HepG2 (cell line): ENCODE results near the gene CAMTA1. TPM values are rescaled to one million over a fixed set of nuclear protein-coding genes. Genes with fewer than 3 reads are reported as not detected.

Experiments used
- ATAC-seq: fragments of 200-7000 bp; cut with Tn5 transposase; 3 replicates; pipeline ENCODE4 v1.9.1; 2020; ENCODE audit warnings: mild to moderate bottlenecking, moderate library complexity
- BruUV-seq: library from RNA; stranded (reverse); fragments of 400-500 nt; replicated peaks from 2 replicates; lab custom pipeline; 2021; lab: Mats Ljungman, UMichigan
- CTCF ChIA-PET: fragments of 300-600 bp; formaldehyde crosslinking; extraction: SDS; loops from one replicate; lab custom pipeline; 2021; ENCODE audit warnings: low total read pairs, inconsistent platforms, low intra/inter-chr PET ratio; lab: Yijun Ruan, JAX
- POLR2A ChIA-PET: fragments of 350-600 bp; sonication (Branson Sonifier 250); formaldehyde crosslinking; loops from one replicate; lab custom pipeline; 2020; ENCODE audit warnings: antibody characterized with exemption, inconsistent platforms; lab: Yijun Ruan, JAX
- DNase-seq: peaks from one replicate; pipeline ENCODE4 v3.0.0-alpha.2; 2015; ENCODE audit warnings: low spot score
- FAIRE-seq: peaks from 3 replicates; lab custom pipeline; 2011; peaks lifted over from hg19 to GRCh38; lab: Jason Lieb, UNC
- H2AFZ ChIP-seq: one replicate; pipeline ENCODE4 v1.6.1; 2011; ENCODE audit warnings: low read length, inconsistent platforms
- H3K27ac ChIP-seq: fragments of 300-600 bp; 3 replicates; pipeline ENCODE4 v1.8.0; 2011; ENCODE audit warnings: mixed run types, mild to moderate bottlenecking, mixed read lengths, low read length, inconsistent platforms; ENCODE audit not compliant: insufficient read depth; ENCODE audit errors: extremely low read length
- H3K27me3 ChIP-seq, 2 experiments: fragments of 200-600 bp in 1 of 2; 2 replicates in 1 of 2; 3 replicates in 1 of 2; pipeline versions ENCODE4 v1.6.0 to v1.8.0; 2011; ENCODE audit warnings: low read length in 2 of 2, mild to moderate bottlenecking in 2 of 2, moderate library complexity in 2 of 2, inconsistent platforms in 1 of 2; ENCODE audit not compliant: insufficient read depth in 2 of 2, control insufficient read depth in 1 of 2
- H3K36me3 ChIP-seq, 2 experiments: fragments of 200-600 bp in 1 of 2; replicated peaks in 1 of 2; 2 replicates in 1 of 2; 3 replicates in 1 of 2; pipeline versions ENCODE4 v1.5.1 to v1.8.0; 2011; ENCODE audit warnings: low read length in 2 of 2, inconsistent platforms in 1 of 2; ENCODE audit not compliant: insufficient read depth in 2 of 2, control insufficient read depth in 1 of 2
- H3K4me1 ChIP-seq: 2 replicates; pipeline ENCODE4 v1.5.1; 2012; ENCODE audit warnings: low read length, inconsistent platforms; ENCODE audit not compliant: insufficient read depth
- H3K4me2 ChIP-seq: 2 replicates; pipeline ENCODE4 v1.6.0; 2011; ENCODE audit warnings: low read depth, low read length, inconsistent platforms
- H3K4me3 ChIP-seq, 3 experiments: fragments of 200-600 bp in 1 of 3; sonication (generic), shearing (Covaris generic) in 1 of 3; replicated peaks in 1 of 3; 2 replicates each; pipeline ENCODE4 v1.5.1; 2011 to 2016; ENCODE audit warnings: low read length in 3 of 3, inconsistent platforms in 2 of 3, low read depth in 2 of 3, mild to moderate bottlenecking in 2 of 3, control low read depth in 1 of 3, mixed read lengths in 1 of 3; ENCODE audit not compliant: insufficient read depth in 1 of 3
- H3K79me2 ChIP-seq: one replicate; pipeline ENCODE4 v1.6.1; 2011; ENCODE audit warnings: low read length, inconsistent platforms; ENCODE audit not compliant: insufficient read depth
- H3K9ac ChIP-seq: 2 replicates; pipeline ENCODE4 v1.6.0; 2011; ENCODE audit warnings: mild to moderate bottlenecking, low read depth, low read length, inconsistent platforms; ENCODE audit not compliant: insufficient read depth
- H3K9me3 ChIP-seq: 2 replicates; pipeline ENCODE4 v1.5.1; 2012; ENCODE audit warnings: mild to moderate bottlenecking, low read length
- H4K20me1 ChIP-seq: 2 replicates; pipeline ENCODE4 v1.6.0; 2011; ENCODE audit warnings: inconsistent platforms, mild to moderate bottlenecking, low read length, moderate library complexity; ENCODE audit not compliant: insufficient read depth
- ELF4 ChIP-seq: sonication (generic); formaldehyde crosslinking; IDR thresholded peaks from 2 replicates; pipeline ENCODE4 v1.5.0; 2020; ENCODE audit warnings: missing genetic modification reagents, mild to moderate bottlenecking, moderate library complexity, borderline replicate concordance
- WGBS: methylation state at CpG from one replicate; pipeline ENCODE4 v1.1.6; 2017; ENCODE audit warnings: low lambda C conversion rate; 5-methylcytosine and 5-hydroxymethylcytosine counted together
- in situ Hi-C: cut with HindIII; loops from 2 replicates; pipeline ENCODE4 v1.10.0; 2017; ENCODE audit warnings: low pct_unique_long_range_greater_than_20kb; ENCODE audit not compliant: extremely low pct_ligation_motif_present
- intact Hi-C: fragments of 100-400 bp; cut with micrococcal nuclease; formaldehyde crosslinking; loops from one replicate; pipeline ENCODE4 v1.10.0; 2022; ENCODE audit not compliant: unreplicated experiment
- polyA plus RNA-seq, 8 experiments: library from polyadenylated mRNA; depleted of rRNA in 3 of 8; stranded (reverse) in 7 of 8; unstranded in 1 of 8; fragments of >200 nt; fragmentation: Illumina TruSeq in 4 of 8; extraction: Trizol in 4 of 8; gene quantifications; 2 replicates each; pipeline versions ENCODE4 v1.2.1 to v1.2.3, GENCODE V29; 2011 to 2016; ENCODE audit warnings: low read depth in 4 of 8, missing spikeins in 1 of 8, mixed read lengths in 1 of 8; ENCODE audit not compliant: insufficient read depth in 1 of 8
- total RNA-seq, 5 experiments: library from RNA; depleted of rRNA; stranded (reverse); fragments of >200 nt; fragmentation: Illumina TruSeq; extraction: Trizol; gene quantifications; 2 replicates each; pipeline ENCODE4 v1.2.3, GENCODE V29; 2016; ENCODE audit warnings: low read depth in 1 of 5
- TF ChIP-seq, protein P1 (sequence below): IDR thresholded peaks from 2 replicates; pipeline ENCODE4 v1.6.1; 2016; ENCODE audit warnings: control low read depth
- TF ChIP-seq, protein P2 (sequence below): sonication (generic); formaldehyde crosslinking; conservative IDR thresholded peaks from 2 replicates; pipeline ENCODE4 v1.8.1; 2023; ENCODE audit warnings: missing genetic modification reagents

CAMTA1 gene
- total and polyA plus RNA-seq, 2 of the 13 experiments (the other 11 are each of a cell fraction or from before 2014, with no cell fraction given) = 25.0 to 36.4 TPM

DNA sequence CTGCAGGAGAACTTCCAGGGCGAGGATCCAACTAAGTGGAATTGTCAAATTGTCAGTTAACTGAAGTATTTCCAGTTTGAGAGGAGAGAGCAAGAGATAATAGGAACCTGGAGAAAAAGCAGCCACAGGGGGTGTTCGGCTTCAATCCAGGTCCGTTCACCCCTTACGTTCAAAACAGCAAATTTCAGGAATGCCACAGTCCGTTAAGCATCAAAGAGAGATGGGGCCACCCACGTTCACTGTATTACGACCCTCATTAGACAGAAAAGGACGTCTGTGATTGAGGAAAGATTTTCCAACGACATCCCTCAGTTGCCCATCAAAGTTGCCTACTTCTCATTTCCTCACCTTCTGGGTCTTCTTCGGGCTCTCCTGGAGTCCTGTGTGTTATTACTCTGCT is 563.3 kb downstream of the CAMTA1 start:
- Histone ChIP-seq H3K9me3 (no peaks in the 10 kb centered on the region), H3K4me1 (0 out of 2 replicates have a peak, but pooled peaks cover 7% of the 10 kb centered on the region), H3K4me3 (no peak overlapping the region), H3K27ac (no peak overlapping the region), H4K20me1 (no peaks in the 10 kb centered on the region; the same call in 1 of the 2 replicates), H3K36me3 (no peaks in the 10 kb centered on the region), H3K79me2 (no peaks in the 10 kb centered on the region), H3K9ac (no peak overlapping the region), H3K27me3 (peaks cover 5 to 29% of the 10 kb centered on the region in 2 experiments; a peak in 2 of 5 replicates), H2AFZ (no peak overlapping the region), H3K4me2 (no peak overlapping the region)
- ChIA-PET CTCF (no interaction called here), POLR2A (no interaction called here)
- no peak for FAIRE-seq
- intact Hi-C loops = no loop called here
- 21% methylated on average over 10 of the region's 10 CpGs for WGBS
- BruUV-seq = no TSS peak
- in situ Hi-C loops = no loop called here
- no peak for TF ChIP-seq ELF4
- DNase-seq = no peak
- ATAC-seq = no peak

DNA sequence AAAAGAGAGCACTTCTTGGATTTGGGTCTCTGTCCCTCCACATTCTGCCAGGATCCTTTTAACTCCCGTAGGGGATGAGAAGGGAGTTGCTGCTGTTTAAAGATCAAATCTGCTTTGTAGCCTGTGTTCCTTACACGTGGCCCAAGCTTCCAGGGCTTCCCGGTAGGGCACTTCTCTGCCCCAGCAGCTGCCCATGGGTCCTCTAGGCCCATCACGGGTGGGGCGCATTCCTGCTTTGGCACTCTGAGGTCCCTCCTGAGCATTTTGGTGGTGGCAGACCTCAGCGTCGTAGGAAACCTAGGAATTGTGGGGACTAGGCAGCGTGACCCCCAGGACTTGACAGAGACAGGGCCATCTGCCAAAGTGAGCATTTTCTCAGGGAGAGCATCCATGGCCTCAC is 565.5 kb downstream of the CAMTA1 start:
- intact Hi-C loops = no loop called here
- Histone ChIP-seq H3K9ac (no peak overlapping the region), H4K20me1 (no peaks in the 10 kb centered on the region; the same call in 1 of the 2 replicates), H3K27me3 (peaks cover 5 to 29% of the 10 kb centered on the region in 2 experiments; a peak in 2 of 5 replicates), H3K36me3 (no peaks in the 10 kb centered on the region), H3K27ac (no peak overlapping the region), H3K79me2 (no peaks in the 10 kb centered on the region), H3K9me3 (no peaks in the 10 kb centered on the region), H3K4me1 (0 out of 2 replicates have a peak, but pooled peaks cover 7% of the 10 kb centered on the region), H3K4me3 (no peak overlapping the region), H2AFZ (no peak overlapping the region), H3K4me2 (no peak overlapping the region)
- TF ChIP-seq, protein P1, sequence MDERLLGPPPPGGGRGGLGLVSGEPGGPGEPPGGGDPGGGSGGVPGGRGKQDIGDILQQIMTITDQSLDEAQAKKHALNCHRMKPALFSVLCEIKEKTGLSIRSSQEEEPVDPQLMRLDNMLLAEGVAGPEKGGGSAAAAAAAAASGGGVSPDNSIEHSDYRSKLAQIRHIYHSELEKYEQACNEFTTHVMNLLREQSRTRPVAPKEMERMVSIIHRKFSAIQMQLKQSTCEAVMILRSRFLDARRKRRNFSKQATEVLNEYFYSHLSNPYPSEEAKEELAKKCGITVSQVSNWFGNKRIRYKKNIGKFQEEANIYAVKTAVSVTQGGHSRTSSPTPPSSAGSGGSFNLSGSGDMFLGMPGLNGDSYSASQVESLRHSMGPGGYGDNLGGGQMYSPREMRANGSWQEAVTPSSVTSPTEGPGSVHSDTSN (CRISPR knock-in tag) = no peak
- no peak for TF ChIP-seq ELF4
- TF ChIP-seq, protein P2, sequence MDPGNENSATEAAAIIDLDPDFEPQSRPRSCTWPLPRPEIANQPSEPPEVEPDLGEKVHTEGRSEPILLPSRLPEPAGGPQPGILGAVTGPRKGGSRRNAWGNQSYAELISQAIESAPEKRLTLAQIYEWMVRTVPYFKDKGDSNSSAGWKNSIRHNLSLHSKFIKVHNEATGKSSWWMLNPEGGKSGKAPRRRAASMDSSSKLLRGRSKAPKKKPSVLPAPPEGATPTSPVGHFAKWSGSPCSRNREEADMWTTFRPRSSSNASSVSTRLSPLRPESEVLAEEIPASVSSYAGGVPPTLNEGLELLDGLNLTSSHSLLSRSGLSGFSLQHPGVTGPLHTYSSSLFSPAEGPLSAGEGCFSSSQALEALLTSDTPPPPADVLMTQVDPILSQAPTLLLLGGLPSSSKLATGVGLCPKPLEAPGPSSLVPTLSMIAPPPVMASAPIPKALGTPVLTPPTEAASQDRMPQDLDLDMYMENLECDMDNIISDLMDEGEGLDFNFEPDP (CRISPR knock-in tag) = no peak
- ChIA-PET POLR2A (no interaction called here), CTCF (no interaction called here)
- in situ Hi-C loops = no loop called here
- no peak for FAIRE-seq
- ATAC-seq = no peak
- WGBS = 34% methylated on average over 4 of the region's 8 CpGs
- BruUV-seq = no TSS peak
- DNase-seq = no peak
